Kasumi-1 (cell line): Measurements from ENCODE around the gene ANP32B.
"Not testable (repeated sequence)": the region's sequence is repeated elsewhere in the genome, so short reads cannot be mapped to it uniquely, and the experiment has no call there.

ENCODE experiments used
- DNase-seq, 2 experiments: peaks; one replicate each; lab custom pipeline; 2025; lab: John Stamatoyannopoulos, UW

ANP32B gene

DNA sequence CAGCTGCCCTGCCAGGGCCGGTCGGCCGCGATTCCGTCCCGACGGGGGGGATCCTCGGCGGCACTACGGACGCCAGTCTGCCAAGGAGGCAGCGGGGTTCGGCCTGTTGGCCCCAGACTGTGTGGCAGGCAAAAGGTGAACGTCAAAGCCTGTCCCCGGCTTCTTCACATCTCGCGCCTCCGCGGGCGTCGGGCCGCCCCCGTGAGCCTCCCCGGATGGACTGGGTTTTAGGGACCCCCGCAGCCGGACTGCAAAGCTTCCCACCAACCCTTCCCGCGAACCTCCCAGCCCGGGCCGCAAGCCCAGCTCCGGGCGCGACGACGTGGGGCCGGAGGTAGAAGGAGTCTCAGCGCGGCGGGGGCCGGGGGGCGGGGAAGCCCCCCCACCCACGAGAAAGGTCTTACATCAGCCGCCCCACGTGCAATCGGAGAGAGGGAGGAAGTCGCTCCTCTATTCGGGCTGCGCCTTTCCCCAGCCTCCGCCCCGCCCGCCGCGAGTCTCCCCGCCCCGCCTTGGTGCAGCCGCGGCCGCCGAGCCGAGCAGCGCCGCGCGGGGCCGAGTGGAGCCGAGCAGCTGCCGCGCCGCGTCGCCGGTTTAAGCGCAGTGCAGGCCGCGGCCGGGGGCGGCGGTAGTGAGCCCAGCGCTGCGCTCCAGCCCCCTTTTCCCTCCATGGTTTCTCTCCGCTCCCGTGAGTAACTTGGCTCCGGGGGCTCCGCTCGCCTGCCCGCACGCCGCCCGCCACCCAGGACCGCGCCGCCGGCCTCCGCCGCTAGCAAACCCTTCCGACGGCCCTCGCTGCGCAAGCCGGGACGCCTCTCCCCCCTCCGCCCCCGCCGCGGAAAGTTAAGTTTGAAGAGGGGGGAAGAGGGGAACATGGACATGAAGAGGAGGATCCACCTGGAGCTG, at the start of gene ANP32B:
Gene ANP32B (plus strand): TSS at position 659 of the 906 bp plus-strand sequence. CDS start 215 bp downstream, at position 874.
- DNase-seq, result peak; percentile 89 to 97

DNA sequence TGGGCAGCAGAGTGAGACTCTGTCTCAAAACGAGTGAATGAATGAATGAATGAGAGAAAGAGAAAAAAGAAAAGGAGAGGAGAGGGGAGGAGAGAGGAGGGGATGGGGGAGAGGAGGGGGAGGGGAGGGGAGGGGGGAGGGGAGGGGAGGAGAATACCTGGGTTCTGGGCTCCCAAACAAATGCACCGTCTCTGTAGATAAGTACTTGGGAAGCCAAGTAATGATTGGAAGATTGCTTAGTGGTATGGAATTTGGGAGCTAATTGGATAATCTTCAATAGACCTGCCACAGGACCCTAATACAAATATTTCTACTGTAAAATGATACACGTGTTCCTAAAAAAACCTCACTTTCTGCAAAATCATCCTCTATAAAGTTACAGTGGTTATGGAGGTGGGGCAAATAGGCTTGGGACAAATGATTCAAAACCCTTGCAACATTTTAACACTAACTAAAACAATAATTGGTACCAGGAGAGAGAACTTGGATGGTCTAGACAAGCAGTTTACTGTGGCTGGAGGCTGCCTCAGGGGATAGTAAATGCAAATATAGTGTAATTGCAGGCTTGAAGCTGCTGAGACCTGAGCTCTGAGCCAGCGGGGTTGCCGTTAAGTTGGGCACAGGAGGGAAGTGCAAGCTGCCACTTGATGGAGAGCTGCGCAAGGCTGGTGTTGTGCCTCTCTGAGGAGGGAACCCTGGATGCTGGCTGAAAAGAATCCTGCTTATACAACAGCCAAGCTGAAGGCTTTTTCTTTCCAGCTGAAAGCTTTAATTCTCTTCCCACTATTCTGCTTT, 48.6 kb upstream of the ANP32B start:
- no peak for DNase-seq

DNA sequence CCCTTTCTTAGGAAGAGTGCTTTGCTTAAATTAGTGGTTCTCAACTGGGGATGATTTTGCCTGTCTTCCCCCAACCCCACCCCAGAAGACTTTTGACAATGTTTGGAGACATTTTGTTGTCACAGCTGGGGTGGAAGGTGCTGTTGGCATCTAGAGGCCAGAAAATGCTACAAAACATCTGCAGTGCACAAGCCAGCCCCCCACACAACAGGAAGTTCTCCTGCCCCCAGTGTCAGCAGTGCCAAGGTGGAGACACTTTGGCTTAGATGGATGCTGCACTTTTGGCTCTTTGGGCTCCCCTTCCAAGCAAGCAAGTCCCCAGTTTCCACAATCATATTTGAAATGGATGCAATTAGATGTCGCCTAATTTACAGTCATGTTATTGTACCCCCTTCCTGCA, 47.9 kb upstream of the ANP32B start:
- DNase-seq, result no peak

DNA sequence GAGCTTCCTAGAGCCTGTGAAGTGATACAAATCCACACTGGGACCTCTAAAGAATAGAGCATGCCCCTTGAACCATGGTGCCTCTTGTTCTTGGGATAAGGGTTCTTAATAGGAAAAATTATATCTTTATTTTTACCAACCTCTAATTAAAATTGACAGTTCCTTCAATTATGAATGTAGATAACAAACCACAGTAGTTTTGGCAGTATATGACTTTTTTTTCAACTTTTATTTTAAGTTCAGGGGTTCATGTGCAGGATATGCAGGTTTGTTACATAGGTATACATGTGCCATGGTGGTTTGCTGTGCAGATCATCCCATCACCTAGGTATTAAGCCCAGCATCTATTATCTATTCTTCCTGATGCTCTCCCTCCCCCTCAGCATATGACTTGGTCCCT, 46.1 kb upstream of the ANP32B start:
- DNase-seq, result no peak

DNA sequence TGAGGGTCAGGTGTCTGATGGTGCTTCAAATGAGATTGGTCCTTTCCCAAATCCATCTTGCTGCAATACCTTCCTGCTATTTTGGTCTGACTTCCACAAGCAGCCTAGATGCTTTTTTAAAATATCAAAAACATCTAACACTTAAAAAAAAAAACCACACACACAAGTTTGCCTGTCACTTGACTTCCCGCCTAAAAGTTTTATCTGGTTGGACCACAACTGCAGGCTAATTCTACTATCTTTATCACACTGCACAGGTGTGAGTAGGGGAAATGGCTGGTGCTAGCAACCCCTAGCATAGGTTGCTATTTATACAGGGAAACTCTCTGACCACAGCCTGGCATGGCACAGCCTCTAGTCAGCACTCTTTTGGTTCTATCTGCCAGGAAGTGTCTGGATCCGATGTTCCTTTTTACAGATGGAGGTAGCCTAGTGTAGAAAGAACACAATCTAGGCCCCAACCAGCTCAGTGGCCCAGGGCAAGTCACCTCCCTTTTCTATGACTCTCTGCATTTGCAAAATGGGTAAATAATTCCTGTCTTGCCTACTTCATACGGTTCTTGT, 45.0 kb upstream of the ANP32B start, which contains the start of gene HEMGN:
Gene HEMGN (minus strand): TSS at position 92 of the 564 bp plus-strand sequence. CDS start 36 bp downstream, at position 56.
- DNase-seq, result peak; percentile 26 to 27

DNA sequence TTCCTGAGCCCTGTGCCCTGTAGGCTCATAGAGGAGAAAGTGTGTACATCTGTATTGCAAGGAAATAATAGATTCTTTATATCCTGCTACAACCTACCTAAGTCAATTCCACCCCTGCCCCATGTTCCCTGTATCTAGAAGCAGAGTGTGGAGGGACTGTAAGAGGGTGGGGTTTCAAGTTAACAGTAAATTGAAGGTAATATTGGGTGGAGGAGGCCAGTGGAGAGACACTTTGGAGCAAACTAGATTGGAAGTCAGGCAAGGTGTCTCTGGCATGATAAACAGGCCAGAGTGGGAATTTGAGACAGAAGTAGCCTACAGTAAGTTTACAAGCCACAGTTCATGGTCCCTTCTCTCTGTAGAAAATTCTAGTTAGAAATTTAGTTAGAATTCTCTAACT, 42.9 kb upstream of the ANP32B start:
- DNase-seq, result no peak

DNA sequence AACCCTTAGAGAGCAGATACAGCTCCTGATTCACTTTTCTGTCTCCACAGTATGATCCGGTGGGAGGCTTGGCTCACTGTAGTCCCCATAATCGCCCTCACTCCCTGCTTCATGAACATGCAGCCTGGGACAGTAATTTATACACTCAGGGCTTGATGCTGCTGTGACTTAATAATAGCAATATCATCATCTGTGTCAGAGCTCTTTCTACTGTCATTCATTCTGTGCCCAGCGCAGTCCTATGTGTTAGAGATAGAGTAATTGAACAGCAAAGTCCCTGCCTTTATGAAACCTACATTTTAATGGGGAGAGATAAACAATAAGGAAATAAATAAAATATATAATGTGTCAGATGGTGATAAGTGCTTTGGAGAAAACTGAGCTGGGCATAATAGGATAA, 42.4 kb upstream of the ANP32B start:
- no peak for DNase-seq

DNA sequence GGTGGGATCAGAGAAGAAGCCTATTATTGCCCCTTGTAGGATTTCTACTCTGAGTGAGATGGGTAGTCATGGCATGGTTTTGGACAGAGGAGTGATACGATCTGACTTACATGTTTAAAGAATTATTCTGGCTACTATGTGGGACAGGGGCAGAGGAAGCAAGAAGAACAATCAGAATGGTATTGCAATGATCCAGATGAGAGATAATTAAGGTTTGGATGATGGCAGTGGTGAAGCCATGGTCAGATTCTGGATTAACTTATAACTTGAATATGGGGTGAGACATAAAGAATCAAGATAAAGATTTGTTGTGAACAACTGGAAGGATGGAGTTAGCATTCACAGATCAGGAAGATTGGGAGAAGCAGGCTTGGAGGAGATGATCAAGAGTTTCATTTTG, 41.8 kb upstream of the ANP32B start:
- DNase-seq, result no peak

DNA sequence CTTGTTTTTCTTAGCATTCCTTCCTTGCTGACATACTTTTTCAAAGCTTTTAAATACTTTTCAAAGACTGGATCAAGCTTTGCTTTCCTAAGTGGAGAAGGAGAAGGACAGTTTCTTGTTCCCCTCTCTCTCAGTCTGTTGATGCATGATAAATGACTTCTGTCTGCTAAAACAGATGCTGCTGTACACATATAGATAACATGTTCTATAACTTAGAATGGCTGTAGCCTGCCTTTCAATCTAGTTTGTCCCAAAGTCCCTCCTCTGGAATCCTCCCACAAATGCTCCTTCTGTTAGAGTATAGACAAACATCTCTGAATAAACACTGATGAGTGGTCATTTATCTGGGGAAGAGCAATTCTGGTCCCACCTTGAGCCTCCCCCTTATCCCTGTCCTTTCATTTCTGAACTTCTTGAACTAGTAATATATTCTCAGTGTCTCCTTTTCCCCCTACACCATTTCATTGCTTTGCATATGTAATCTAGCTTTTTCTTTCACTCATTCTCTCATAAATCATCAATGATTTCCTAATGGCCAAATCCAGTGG, 39.8 kb upstream of the ANP32B start:
- no peak for DNase-seq

DNA sequence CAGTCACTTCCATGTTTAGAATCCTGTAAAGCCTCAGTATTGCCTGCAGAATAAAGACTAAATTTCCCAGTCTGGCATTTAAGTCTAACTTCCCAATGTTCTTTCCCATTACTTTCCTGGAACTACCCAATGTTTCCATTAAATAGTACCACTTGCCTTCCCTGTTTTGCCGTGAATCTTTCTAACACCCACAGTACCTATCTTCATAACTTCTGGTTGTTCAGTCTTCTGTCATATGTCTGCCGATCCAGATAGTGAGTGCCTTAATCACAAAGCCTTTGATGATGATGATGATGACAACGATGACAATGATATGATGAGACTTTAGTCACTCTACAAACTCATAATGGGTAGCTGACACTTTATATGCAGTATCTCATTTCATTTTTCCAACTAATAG, 38.5 kb upstream of the ANP32B start:
- no peak for DNase-seq

DNA sequence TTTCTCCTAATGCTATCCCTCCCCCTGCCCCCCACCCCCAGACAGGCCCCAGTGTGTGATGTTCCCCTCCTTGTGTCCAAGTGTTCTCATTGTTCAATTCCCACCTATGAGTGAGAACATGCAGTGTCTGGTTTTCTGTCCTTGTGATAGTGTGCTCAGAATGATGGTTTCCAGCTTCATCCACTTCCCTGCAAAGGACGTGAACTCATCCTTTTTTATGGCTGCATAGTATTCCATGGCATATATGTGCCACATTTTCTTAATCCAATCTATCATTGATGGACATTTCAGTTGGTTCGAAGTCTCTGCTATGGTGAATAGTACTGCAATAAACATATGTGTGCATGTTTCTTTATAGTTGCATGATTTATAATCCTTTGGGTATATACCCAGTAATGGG, 37.7 kb upstream of the ANP32B start:
- DNase-seq, result not testable (repeated sequence)

DNA sequence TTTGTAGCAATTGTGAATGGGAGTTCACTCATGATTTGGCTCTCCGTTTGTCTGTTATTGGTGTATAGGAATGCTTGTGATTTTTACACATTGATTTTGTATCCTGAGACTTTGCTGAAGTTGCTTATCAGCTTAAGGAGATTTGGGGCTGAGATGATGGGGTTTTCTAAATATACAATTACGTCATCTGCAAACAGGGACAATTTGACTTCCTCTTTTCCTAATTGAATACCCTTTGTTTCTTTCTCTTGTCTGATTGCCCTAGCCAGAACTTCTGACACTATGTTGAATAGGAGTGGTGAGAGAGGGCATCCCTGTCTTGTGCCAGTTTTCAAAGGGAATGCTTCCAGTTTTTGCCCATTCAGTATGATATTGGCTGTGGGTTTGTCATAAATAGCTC, 36.0 kb upstream of the ANP32B start:
- DNase-seq, result not testable (repeated sequence)

DNA sequence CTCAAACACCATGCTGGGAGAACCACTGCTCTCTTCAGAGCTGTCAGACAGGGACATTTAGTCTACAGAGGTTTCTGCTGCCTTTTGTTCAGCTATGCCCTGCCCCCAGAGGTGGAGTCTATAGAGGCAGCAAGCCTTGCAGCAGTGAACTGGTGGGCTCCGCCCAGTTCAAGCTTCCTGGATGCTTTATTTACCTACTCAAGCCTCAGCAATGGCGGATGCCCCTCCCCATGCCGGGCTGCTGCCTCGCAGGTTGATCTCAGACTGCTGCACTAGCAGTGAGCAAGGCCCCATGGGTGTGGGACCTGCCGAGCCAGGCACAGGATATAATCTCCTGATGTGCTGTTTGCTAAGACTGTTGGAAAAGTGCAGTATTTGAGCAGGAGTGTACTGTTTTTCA, 32.3 kb upstream of the ANP32B start:
- not testable (repeated sequence) for DNase-seq

DNA sequence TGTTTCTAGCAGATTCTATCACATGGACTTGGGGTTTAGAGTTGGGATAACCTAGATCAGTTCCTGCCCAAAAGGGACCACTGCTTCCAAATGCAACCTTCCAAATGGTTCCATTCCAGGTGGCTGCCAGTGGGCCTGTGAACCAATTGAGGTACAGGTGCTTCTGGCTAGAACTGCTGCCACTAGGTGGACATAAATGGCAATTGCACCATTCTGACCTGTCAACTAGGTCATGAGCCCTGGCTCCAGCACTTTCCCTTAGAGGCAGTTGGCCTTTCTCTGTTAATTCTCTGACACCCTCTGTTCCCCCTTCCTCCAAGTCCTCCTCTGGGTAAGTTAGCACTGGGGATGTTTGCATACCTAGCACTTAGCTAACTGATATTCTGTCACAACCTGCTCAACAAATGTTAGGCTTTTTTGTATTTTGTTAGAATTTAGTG, 28.6 kb upstream of the ANP32B start:
- peak; percentile 21 to 35 for DNase-seq

DNA sequence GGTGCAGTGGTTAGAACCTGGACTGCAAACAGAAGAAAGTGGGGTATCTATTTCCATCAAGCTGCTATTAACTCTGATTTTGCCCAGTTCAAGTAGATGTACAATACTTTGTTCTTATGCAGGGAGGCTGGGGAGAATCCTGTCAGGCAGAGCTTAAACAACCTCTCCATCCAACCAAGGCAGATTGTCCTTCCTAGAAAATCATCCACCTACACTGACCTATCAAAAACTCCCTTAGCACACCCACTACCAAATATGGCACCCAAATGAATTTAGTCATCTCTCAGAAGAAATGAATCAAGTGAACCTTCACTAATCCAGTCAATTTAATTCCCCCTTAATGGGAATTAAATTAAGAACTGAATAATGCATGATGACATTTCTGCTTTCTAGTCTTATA, 26.8 kb upstream of the ANP32B start:
- no peak for DNase-seq

DNA sequence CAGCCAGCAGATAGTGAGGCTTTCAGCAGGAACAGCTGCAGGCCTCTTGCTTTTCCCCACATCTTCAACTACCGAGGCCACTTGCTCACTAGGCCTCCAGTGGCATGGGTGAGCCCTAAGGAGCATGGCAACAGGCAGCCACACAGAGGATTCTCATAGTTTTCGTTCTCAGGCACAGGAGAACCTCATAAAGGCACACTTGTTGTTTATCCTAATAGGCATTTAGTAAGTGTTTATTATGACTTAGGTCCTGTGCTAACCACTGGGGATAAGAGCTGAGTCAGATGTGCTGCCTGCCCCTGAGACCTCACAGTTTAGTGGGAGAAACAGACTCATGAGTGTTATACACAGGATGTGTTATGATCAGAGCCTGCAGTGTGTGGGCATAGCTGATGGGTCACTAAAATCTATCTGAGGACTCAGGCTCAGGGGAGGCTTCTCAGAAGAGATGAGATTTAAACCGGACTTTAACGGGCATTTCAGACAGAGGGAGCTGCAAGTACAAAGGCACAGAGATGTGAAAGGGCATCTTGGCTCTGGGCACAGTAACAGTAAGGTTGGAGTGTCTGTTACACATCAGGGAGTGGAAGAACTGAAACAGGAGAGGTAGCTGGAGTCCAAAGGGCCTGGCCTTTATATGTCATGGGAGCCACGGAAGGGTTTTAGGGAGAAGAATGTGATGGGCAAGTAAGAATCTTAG, 24.2 kb upstream of the ANP32B start:
- DNase-seq, result no peak

DNA sequence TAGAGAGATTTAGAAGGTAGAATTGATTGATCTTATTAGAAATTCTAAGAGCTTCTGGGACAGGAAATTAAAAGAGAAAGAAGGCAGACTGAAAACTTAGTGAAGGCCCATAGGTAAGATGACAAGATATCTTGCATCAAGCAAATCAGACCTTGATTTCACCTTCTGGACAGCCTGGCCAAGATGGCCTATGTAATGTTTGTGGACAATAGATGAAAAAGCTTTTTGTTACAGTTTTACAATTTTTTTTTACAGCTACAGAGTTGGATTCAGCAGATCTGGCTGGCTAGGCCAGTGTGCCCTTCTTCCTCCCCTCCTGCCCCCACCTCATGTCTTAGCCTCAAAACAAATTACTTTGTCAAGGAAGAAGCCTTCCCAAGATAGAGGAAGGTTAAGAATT, 23.6 kb upstream of the ANP32B start:
- DNase-seq, result no peak

DNA sequence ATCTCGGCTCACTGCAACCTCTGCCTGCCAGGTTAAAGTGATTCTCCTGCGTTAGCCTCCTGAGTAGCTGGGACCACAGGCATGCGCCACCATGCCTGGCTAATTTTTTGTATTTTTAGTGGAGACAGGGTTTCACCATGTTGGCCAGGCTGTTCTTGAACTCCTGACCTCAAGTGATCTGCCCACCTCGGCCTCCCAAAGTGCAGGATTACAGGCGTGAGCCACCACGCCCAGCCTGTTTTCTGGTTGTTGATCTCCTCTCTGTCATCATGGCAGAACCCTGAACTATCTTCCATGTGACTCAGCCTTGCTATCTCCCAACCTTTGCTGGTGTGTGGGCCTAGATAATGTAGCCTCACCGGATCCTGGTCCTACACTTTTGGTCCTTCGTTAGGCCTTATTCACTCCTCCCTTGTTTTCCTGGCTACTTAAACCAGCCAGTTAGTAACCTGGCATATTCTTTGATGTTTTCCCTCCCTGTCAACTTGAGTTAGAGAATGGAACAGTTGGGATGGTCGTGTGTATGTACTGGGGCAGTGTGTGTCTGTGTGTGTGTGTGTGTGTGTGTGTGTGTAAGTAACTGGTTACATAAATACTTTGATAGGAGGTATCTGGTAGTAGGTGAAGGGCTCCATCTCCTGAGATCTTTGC, 22.3 kb upstream of the ANP32B start:
- DNase-seq, result not testable (repeated sequence)

DNA sequence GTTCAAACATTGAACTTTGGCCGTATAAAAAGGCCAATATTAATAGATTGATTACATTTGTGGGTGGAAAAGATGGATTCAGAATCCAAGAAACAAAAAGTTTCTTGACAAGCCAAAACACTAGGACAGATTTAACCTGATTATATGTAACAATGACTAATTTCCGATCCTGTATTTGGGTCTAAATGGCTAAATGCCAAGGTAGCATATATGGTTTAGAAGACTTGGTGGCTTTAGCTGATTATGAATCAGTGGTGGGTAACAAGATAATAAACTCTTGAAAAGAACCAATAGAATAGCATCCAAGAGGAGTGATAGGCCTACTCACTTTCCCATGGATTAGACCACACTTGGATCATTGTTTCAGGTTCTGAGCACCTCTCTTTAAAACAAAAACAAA, 21.8 kb upstream of the ANP32B start:
- DNase-seq, result no peak

DNA sequence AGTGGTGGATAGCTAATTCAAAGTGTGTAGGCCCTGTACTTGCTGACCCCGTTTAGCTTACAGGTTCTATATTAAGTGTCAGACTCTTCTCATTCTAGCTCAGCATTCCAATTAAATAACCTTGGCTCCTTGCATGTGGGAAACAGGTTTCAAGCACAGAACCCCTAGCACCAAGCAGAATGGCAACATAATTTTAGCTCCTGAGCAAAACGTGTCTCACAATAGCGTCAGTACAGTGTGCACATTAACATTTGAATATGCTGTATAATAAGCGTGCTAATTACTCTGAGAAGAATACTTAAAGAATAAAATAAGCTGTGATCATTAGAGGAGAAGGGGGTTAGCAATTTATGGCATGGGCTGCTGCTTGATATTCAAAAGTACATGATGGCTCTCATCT, 21.0 kb upstream of the ANP32B start:
- no peak for DNase-seq

DNA sequence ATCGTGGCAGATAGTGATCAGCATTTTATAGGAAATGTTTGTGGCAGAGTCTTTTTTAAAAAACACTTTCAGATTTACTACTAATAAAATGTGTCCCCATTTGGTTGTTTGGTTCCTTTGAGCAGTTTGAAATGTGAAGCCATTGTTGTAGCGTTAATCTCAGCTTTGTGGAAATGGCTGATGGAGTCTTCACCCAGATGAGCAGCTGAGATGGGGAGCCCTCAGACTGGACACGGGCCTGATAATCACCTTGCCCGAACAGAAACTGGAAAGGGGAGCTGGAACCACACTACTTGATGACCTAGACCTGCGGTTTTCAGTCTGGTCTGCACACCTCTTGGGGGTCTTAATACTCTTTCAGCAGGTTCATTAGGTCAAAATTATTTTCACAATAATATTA, 20.6 kb upstream of the ANP32B start:
- no peak for DNase-seq
